ENCODE results near the gene PRPF38B.
A peak's percentile ranks its signal among the peaks of the same experiment; 100 is the strongest.

Gene PRPF38B

DNA sequence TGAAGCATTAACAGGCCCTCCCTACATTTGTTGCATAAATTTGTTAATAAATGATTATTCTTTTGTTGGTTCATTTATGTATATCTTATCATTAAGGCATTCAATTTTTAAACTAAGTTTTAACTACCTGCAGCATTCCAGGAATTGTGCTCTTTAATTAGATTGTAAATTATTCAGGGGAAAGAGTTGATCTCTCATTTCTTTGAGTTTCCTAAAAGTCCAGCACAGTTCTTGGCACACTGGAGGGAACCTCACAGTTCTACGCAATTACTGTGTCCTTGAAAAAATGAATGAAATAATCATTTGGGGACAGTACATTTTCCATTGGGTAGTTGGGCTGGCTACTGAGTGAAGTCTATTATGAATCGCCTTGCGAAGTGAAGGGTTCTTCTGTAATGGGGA, 53.9 kb downstream of the PRPF38B start:
- no peak overlapping the region for H3K14ac ChIP-seq (ENCODE audit: low read length in 2 of 2)
- peak overlapping the region in 1 of 2 experiments; percentile 3 for H2BK12ac ChIP-seq (ENCODE audit: low read length in 2 of 2)
- H3K4ac ChIP-seq (ENCODE audit: low read depth in 1 of 2, low read length in 2 of 2) = no peak overlapping the region
- H4K8ac ChIP-seq (ENCODE audit: low read length) = peak overlapping the region; percentile 45
- H3K4me3 ChIP-seq (ENCODE audit: insufficient read depth in 1 of 2, low read depth in 1 of 2, low read length in 2 of 2) = peak overlapping the region in 1 of 2 experiments; percentile 54
- no peaks in the 10 kb centered on the region for H3K27me3 ChIP-seq (ENCODE audit: control insufficient read depth in 1 of 2, insufficient read depth in 1 of 2, low read length in 2 of 2)
- no peak overlapping the region for H2BK15ac ChIP-seq (ENCODE audit: low read depth, poor library complexity, severe bottlenecking)
- WGBS = 45% methylated on average over 3 of the region's 3 CpGs
- H4K91ac ChIP-seq (ENCODE audit: low read length) = no peak overlapping the region
- no peaks in the 10 kb centered on the region for H3K9me3 ChIP-seq (ENCODE audit: control insufficient read depth, low read length)
- H2BK5ac ChIP-seq (ENCODE audit: low read depth, low read length, poor library complexity, severe bottlenecking) = no peak overlapping the region
- peaks cover 5 to 22% of the 10 kb centered on the region in 2 experiments for H3K36me3 ChIP-seq (ENCODE audit: control insufficient read depth in 1 of 2, insufficient read depth in 2 of 2, low read depth in 1 of 2, low read length in 2 of 2)
- no peak overlapping the region for H2BK120ac ChIP-seq (ENCODE audit: low read depth, low read length)
- H2AK5ac ChIP-seq (ENCODE audit: low read length, severe bottlenecking) = no peak overlapping the region
- no peak overlapping the region for H3K4me2 ChIP-seq (ENCODE audit: low read length, poor library complexity, severe bottlenecking)
- H2AFZ ChIP-seq (ENCODE audit: low read depth, low read length) = no peak overlapping the region
- no peak overlapping the region for H3K27ac ChIP-seq (ENCODE audit: low read length, poor library complexity, severe bottlenecking)
- peak overlapping the region; percentile 69 for H3K9ac ChIP-seq (ENCODE audit: low read length)
- H3K23ac ChIP-seq (ENCODE audit: low read length in 2 of 2) = no peak overlapping the region
- peaks cover 6% of the 10 kb centered on the region for H3K4me1 ChIP-seq (ENCODE audit: control insufficient read depth, insufficient read depth, low read depth, low read length)
- H3K79me1 ChIP-seq (replicated peaks; ENCODE audit: low read length, poor library complexity, severe bottlenecking) = no peaks in the 10 kb centered on the region
- no peak overlapping the region for H3K18ac ChIP-seq (ENCODE audit: low read depth in 1 of 2, low read length in 2 of 2)
- DNase-seq = no peak

GRCh38 chr1:108746382-108747170, 54.5 kb downstream of the PRPF38B start, which contains the start of gene STXBP3:
Gene STXBP3, plus strand, starts transcription at chr1:108746674. Its CDS starts 64 bp downstream, at chr1:108746738.
- H2BK15ac ChIP-seq (ENCODE audit: low read depth, poor library complexity, severe bottlenecking) = peak within 1 kb of the TSS; percentile 82
- peak within 1 kb of the TSS; percentile 83 for H2BK5ac ChIP-seq (ENCODE audit: low read depth, low read length, poor library complexity, severe bottlenecking)
- peaks cover 5 to 23% of the 10 kb centered on the region in 2 experiments for H3K36me3 ChIP-seq (ENCODE audit: control insufficient read depth in 1 of 2, insufficient read depth in 2 of 2, low read depth in 1 of 2, low read length in 2 of 2)
- peak within 1 kb of the TSS; percentile 98 for H3K27ac ChIP-seq (ENCODE audit: low read length, poor library complexity, severe bottlenecking)
- H2BK12ac ChIP-seq (ENCODE audit: low read length in 2 of 2) = peak within 1 kb of the TSS; percentile 3 to 38
- peak within 1 kb of the TSS; percentile 71 for H3K4me2 ChIP-seq (ENCODE audit: low read length, poor library complexity, severe bottlenecking)
- no peak within 1 kb of the TSS for H2BK120ac ChIP-seq (ENCODE audit: low read depth, low read length)
- peak within 1 kb of the TSS in 1 of 2 experiments; percentile 63 for H3K14ac ChIP-seq (ENCODE audit: low read length in 2 of 2)
- DNase-seq = peak; percentile 97
- H3K9ac ChIP-seq (ENCODE audit: low read length) = peak within 1 kb of the TSS; percentile 99
- peaks cover 6% of the 10 kb centered on the region for H3K4me1 ChIP-seq (ENCODE audit: control insufficient read depth, insufficient read depth, low read depth, low read length)
- no peaks in the 10 kb centered on the region for H3K9me3 ChIP-seq (ENCODE audit: control insufficient read depth, low read length)
- no peak within 1 kb of the TSS for H2AK5ac ChIP-seq (ENCODE audit: low read length, severe bottlenecking)
- H4K91ac ChIP-seq (ENCODE audit: low read length) = peak within 1 kb of the TSS; percentile 95
- H4K8ac ChIP-seq (ENCODE audit: low read length) = peak within 1 kb of the TSS; percentile 93
- no peaks in the 10 kb centered on the region for H3K79me1 ChIP-seq (replicated peaks; ENCODE audit: low read length, poor library complexity, severe bottlenecking)
- H3K4ac ChIP-seq (ENCODE audit: low read depth in 1 of 2, low read length in 2 of 2) = peak within 1 kb of the TSS; percentile 93 to 96
- peak within 1 kb of the TSS; percentile 88 to 94 for H3K4me3 ChIP-seq (ENCODE audit: insufficient read depth in 1 of 2, low read depth in 1 of 2, low read length in 2 of 2)
- H3K18ac ChIP-seq (ENCODE audit: low read depth in 1 of 2, low read length in 2 of 2) = peak within 1 kb of the TSS; percentile 94 to 97
- peak within 1 kb of the TSS in 1 of 2 experiments; percentile 75 for H3K23ac ChIP-seq (ENCODE audit: low read length in 2 of 2)
- WGBS = under 1% methylated on average over 65 of the region's 75 CpGs
- peak within 1 kb of the TSS; percentile 64 for H2AFZ ChIP-seq (ENCODE audit: low read depth, low read length)
- no peaks in the 10 kb centered on the region for H3K27me3 ChIP-seq (ENCODE audit: control insufficient read depth in 1 of 2, insufficient read depth in 1 of 2, low read length in 2 of 2)

DNA sequence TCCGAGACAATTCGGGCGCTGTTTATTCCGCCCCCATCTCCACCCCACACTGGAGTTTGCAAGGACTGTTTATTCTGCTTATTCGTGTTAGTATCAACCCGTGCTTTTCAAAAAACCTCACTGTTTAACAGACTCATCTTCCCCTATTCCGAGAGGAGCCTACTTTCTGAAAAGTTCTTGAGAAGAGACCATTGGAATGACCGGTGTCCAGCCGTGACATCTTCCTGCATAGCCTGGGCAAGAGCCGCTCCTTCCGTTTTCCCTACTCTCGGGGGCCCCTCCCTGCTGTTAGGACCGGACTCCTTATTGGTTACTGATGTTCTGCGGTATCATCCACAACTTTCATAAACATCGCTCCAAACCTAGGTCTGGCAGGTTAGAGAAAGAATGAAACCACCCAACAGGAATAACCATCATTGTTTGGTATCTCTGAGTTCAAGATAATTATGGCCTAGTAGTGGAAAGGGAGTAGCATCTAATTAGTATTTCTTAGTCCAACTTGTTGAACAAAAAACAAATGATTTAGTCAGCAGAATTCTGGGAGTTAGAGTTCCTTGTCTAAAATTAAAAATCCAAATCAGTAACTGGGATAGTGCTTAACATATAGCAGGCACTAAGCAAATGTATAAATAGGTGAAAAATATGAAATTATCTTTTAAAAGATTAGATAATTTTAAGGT, 55.2 kb downstream of the PRPF38B start:
- Histone ChIP-seq H3K9ac (ENCODE audit: low read length) (peak overlapping the region; percentile 99), H3K18ac (ENCODE audit: low read depth in 1 of 2, low read length in 2 of 2) (peak overlapping the region; percentile 94 to 97), H3K23ac (ENCODE audit: low read length in 2 of 2) (no peak overlapping the region), H2BK5ac (ENCODE audit: low read depth, low read length, poor library complexity, severe bottlenecking) (peak overlapping the region; percentile 83), H3K14ac (ENCODE audit: low read length in 2 of 2) (peak overlapping the region in 1 of 2 experiments; percentile 63), H2AK5ac (ENCODE audit: low read length, severe bottlenecking) (no peak overlapping the region), H2BK120ac (ENCODE audit: low read depth, low read length) (no peak overlapping the region), H2BK15ac (ENCODE audit: low read depth, poor library complexity, severe bottlenecking) (peak overlapping the region; percentile 82), H3K4ac (ENCODE audit: low read depth in 1 of 2, low read length in 2 of 2) (peak overlapping the region; percentile 93 to 96), H4K8ac (ENCODE audit: low read length) (peak overlapping the region; percentile 93), H4K91ac (ENCODE audit: low read length) (peak overlapping the region; percentile 95), H3K79me1 (replicated peaks; ENCODE audit: low read length, poor library complexity, severe bottlenecking) (peaks cover under 1% of the 10 kb centered on the region), H2AFZ (ENCODE audit: low read depth, low read length) (peak overlapping the region; percentile 64), H3K27me3 (ENCODE audit: control insufficient read depth in 1 of 2, insufficient read depth in 1 of 2, low read length in 2 of 2) (no peaks in the 10 kb centered on the region), H3K9me3 (ENCODE audit: control insufficient read depth, low read length) (no peaks in the 10 kb centered on the region), H3K27ac (ENCODE audit: low read length, poor library complexity, severe bottlenecking) (peak overlapping the region; percentile 98), H3K36me3 (ENCODE audit: control insufficient read depth in 1 of 2, insufficient read depth in 2 of 2, low read depth in 1 of 2, low read length in 2 of 2) (peaks cover 5 to 28% of the 10 kb centered on the region in 2 experiments), H3K4me2 (ENCODE audit: low read length, poor library complexity, severe bottlenecking) (peak overlapping the region; percentile 71), H3K4me1 (ENCODE audit: control insufficient read depth, insufficient read depth, low read depth, low read length) (peaks cover 6% of the 10 kb centered on the region), H3K4me3 (ENCODE audit: insufficient read depth in 1 of 2, low read depth in 1 of 2, low read length in 2 of 2) (peak overlapping the region; percentile 88 to 94), H2BK12ac (ENCODE audit: low read length in 2 of 2) (peak overlapping the region in 1 of 2 experiments; percentile 38)
- peak; percentile 94 for DNase-seq
- 1% methylated on average over 12 of the region's 15 CpGs for WGBS

DNA sequence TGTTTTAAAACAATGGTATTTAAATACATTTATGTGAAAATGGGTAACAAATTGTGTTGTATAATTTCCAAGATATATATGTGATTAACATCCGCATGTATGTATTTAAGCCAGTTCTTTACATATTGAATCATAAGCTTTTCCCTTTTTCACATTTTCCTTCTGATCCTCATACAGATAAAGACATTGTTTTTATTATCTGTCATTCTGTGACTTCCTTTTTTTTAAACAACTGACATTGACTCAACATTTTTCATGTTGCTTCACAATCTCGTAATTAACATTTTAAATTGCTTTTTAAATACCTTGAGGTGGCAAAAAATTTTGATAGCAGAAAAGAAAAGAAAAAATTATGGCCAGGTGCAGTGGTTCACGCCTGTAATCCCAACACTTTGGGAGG, 55.8 kb downstream of the PRPF38B start:
- WGBS = 92% methylated on average over 2 of the region's 3 CpGs
- no peak overlapping the region for H2BK12ac ChIP-seq (ENCODE audit: low read length in 2 of 2)

More for the DNA sequence above, 55.8 kb downstream of the PRPF38B start:
- no peak overlapping the region for H2AK5ac ChIP-seq (ENCODE audit: low read length, severe bottlenecking)
- H3K4ac ChIP-seq (ENCODE audit: low read depth in 1 of 2, low read length in 2 of 2) = no peak overlapping the region
- H2BK120ac ChIP-seq (ENCODE audit: low read depth, low read length) = no peak overlapping the region
- no peak overlapping the region for H3K14ac ChIP-seq (ENCODE audit: low read length in 2 of 2)
- H3K36me3 ChIP-seq (ENCODE audit: control insufficient read depth in 1 of 2, insufficient read depth in 2 of 2, low read depth in 1 of 2, low read length in 2 of 2) = peaks cover 5 to 33% of the 10 kb centered on the region in 2 experiments
- no peak overlapping the region for H3K18ac ChIP-seq (ENCODE audit: low read depth in 1 of 2, low read length in 2 of 2)
- peak overlapping the region in 1 of 2 experiments; percentile 94 for H3K4me3 ChIP-seq (ENCODE audit: insufficient read depth in 1 of 2, low read depth in 1 of 2, low read length in 2 of 2)
- H3K27me3 ChIP-seq (ENCODE audit: control insufficient read depth in 1 of 2, insufficient read depth in 1 of 2, low read length in 2 of 2) = no peaks in the 10 kb centered on the region
- no peak overlapping the region for H2BK5ac ChIP-seq (ENCODE audit: low read depth, low read length, poor library complexity, severe bottlenecking)
- H3K4me2 ChIP-seq (ENCODE audit: low read length, poor library complexity, severe bottlenecking) = no peak overlapping the region
- peaks cover 6% of the 10 kb centered on the region for H3K4me1 ChIP-seq (ENCODE audit: control insufficient read depth, insufficient read depth, low read depth, low read length)
- H3K9me3 ChIP-seq (ENCODE audit: control insufficient read depth, low read length) = no peaks in the 10 kb centered on the region
- H4K8ac ChIP-seq (ENCODE audit: low read length) = no peak overlapping the region
- no peak overlapping the region for H4K91ac ChIP-seq (ENCODE audit: low read length)
- no peak for DNase-seq
- peak overlapping the region; percentile 99 for H3K9ac ChIP-seq (ENCODE audit: low read length)
- H2AFZ ChIP-seq (ENCODE audit: low read depth, low read length) = no peak overlapping the region
- H3K79me1 ChIP-seq (replicated peaks; ENCODE audit: low read length, poor library complexity, severe bottlenecking) = peaks cover 2% of the 10 kb centered on the region
- H3K27ac ChIP-seq (ENCODE audit: low read length, poor library complexity, severe bottlenecking) = no peak overlapping the region
- no peak overlapping the region for H2BK15ac ChIP-seq (ENCODE audit: low read depth, poor library complexity, severe bottlenecking)
- no peak overlapping the region for H3K23ac ChIP-seq (ENCODE audit: low read length in 2 of 2)
